Activated CD8-positive, alpha-beta memory T cell treated with anti-CD3 and anti-CD28 coated beads, Interleukin-2, amount 50 U/mL, for 48 hours (primary cell): ENCODE data around the gene ANO4.

Experiments used
- DNase-seq: peaks from one replicate; pipeline ENCODE4 v3.0.0-alpha.2; 2020

Gene ANO4

GRCh38 chr12:100820314-100820713 is 25.7 kb downstream of the ANO4 start:
- DNase-seq: no peak

GRCh38 chr12:100823963-100824362 is 29.4 kb downstream of the ANO4 start:
- no peak for DNase-seq

DNA sequence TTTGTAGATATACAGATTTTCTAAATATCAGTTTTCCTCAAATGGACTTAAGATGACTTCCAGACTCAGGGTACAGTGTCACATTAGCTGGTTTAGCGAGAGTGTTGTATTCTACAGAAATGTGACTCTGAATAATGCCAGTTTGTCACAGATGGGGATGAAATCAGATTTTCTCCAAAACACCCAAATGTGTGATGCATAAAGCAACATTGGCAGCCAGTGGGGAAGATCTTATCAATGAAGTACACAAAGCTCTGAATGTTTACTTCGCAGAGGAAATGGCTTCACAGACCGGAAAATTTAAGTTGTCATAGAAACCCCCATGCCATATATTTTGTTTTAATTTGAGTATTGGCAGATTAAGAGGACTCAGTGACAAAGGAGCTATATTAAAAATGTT is 29.9 kb downstream of the ANO4 start:
- no peak for DNase-seq

DNA sequence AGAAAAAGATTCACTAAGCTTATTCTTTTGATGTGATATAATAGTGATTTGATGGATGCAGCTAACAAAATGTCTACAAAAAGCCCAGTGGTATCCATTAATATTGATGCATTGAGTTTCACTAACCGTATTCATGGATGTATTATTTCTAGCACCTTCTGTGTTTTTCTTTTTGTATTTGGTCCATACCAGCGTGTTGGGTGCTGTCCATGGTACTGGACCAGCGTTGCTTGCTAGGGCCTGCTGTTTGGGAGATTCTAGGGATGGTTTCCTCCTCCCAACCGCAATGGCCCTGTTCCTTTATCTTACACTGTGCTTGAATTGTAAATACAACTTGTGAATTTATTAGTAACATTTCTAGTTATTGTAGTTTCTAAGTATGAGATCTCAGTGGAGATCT is 31.7 kb downstream of the ANO4 start:
- DNase-seq: peak; percentile 50

GRCh38 chr12:100827901-100828520 is 33.4 kb downstream of the ANO4 start:
- no peak for DNase-seq

- no peak for DNase-seq
Observed at GRCh38 chr12:100830003-100830795, 35.6 kb downstream of the ANO4 start.

DNA sequence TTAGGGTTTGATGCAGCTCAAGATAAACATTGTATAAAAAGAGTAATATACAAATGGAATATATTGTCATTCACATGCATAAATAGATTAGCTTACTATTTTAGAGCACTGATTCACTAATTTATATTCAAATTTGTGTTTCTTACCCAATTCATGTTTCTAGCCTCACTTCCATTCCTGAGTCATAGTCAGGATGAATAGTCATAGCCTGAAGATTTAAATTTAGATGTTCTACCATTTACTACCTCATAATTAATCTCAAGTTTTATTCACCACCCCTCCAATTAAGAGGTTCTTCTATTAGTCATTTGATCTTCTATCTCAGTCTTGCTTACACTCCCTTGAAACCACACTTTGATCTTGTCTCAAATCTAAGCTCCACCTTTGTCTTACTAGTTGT is 38.7 kb downstream of the ANO4 start:
- DNase-seq: no peak

DNA sequence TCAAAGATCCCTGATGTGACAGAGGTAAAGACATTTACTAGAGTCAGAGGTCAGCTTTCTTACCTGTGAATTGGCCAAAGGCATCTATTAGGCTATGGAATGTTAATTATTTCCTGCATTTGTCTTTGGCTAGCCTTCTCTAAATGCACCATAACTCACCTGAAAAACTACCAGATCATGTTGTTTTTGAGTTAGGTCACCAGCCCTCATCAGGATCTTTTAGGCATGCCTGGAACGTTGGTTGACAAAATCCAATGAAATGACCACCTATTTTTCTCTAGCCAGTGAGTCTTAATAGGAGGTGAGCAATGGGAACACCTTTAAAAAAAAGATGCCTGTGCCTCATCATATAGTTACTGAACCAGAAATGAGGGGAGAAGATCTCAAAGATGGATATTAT is 46.2 kb downstream of the ANO4 start:
- DNase-seq: no peak

- no peak for DNase-seq
Observed at GRCh38 chr12:100842156-100842555, 47.6 kb downstream of the ANO4 start.

- DNase-seq: no peak
Observed at GRCh38 chr12:100843061-100843460, 48.5 kb downstream of the ANO4 start.

- no peak for DNase-seq
Observed at GRCh38 chr12:100845095-100845494, 50.5 kb downstream of the ANO4 start.

DNA sequence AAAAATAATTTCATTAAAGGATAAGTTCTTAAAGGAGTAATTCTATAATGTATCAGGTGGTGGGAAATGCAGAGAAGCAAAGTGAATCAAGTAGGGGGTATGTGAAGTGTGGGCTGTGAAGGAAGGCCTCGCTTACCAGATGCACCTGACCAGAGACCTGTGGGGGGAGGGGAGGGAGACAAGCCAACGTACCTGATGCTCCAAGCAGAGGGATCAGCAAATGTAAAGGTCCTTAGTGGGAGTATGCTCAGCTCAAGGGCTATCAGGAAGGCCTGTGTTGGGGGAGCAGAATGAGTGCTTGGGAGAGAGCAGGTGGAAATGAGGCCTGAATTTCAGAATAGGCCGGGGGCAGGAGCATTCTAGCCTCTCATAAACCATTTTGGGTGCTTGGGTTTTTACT is 57.1 kb downstream of the ANO4 start:
- DNase-seq: no peak

DNA sequence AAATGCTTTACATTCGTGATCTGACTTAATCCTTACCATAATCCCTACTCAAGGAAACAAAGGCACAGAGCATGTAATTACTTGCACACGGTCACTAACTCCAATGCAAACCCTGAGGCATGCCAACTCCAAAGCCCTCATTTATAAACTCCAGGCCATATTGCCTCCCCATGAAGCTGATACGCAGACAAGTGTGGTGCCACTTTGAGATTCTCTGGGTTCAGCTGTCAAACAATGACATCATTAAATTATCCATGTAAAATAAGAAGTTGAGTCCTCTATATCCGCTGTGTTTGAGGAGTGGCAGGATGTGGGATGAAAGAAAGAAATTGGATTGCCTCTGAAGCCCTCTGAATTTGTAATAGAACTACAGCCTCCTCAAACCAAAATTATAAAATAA is 62.8 kb downstream of the ANO4 start:
- DNase-seq: no peak

DNA sequence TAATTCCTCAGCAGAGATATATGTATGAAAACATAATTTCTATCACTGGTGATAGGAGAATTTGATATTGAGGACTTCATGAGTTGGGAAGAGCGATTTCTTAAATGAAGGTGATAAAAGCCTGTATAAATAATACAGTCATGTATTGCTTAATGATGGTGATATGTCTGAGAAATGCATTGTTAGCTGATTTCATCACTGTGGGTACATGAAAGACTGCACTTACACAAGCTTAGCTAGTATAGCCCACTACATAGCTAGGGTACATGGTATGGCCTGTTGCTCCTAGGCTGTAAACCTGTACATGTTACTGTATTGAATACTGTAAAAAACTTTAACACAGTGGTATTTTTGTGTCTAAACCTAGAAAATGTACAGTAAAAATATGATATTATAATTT is 63.4 kb downstream of the ANO4 start:
- DNase-seq: no peak

GRCh38 chr12:100858656-100859055 is 64.1 kb downstream of the ANO4 start:
- DNase-seq: no peak

DNA sequence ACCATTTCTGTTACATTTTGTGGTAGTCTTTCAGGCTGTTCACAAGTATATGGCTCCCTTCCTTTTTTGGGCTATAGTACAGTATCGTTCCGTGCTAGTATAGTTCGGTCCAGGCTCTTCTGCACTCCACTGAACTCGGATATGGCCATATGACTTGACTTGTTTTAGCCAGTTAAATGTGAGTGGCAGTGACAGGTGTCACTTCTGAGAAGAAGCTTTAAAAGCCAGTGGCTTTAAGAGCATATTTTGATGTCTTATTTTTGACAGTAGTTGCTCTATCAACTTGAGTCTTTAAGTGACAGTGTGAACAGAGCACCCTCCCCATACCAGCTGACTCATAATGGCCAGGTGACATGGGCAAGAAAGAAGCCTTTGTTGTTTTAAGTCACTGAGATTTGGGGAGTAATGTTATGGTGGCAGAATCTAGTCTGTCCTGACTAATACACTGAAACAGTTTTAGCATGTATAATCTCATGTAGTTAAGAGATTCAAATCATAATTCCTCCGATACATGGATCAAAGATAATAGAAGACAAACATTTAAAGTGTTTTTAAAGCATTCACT is 64.6 kb downstream of the ANO4 start:
- DNase-seq: no peak

DNA sequence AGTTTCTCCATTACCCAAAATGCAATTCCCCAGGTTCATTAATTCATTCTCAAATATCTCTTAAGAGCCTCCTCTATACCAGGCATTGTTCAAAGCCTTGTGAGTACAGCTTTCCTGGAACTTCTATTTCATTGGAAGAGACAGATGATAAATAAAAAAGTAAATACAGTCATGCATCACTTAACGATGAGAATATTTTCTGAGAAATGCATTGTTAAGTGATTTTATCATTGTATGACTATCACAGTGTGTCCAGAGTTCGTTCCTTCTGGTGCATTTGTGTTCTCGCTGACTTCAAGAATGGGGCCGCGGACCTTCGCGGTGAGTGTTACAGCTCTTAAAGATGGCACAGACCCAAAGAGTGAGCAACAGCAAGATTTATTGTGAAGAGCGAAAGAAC is 66.0 kb downstream of the ANO4 start:
- DNase-seq: no peak

GRCh38 chr12:100862676-100863075 is 68.1 kb downstream of the ANO4 start:
- no peak for DNase-seq

DNA sequence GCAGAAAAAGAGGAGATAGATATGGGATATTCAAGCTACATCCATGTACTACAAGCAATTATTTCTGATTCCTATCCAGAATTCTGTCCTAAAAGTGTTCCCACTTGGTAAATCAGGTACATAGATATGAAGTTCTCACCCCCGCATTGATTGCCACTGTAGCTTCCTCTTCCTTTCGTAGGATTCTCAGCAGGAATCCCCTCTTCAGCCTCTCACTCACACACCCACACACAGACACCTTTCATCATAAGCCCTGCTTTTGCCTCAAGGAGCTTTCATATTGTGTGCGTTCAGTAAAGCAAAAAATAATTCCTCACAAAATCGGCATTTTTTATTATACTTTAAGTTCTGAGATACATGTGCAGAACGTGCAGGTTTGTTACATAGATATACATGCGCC is 69.8 kb downstream of the ANO4 start:
- no peak for DNase-seq

DNA sequence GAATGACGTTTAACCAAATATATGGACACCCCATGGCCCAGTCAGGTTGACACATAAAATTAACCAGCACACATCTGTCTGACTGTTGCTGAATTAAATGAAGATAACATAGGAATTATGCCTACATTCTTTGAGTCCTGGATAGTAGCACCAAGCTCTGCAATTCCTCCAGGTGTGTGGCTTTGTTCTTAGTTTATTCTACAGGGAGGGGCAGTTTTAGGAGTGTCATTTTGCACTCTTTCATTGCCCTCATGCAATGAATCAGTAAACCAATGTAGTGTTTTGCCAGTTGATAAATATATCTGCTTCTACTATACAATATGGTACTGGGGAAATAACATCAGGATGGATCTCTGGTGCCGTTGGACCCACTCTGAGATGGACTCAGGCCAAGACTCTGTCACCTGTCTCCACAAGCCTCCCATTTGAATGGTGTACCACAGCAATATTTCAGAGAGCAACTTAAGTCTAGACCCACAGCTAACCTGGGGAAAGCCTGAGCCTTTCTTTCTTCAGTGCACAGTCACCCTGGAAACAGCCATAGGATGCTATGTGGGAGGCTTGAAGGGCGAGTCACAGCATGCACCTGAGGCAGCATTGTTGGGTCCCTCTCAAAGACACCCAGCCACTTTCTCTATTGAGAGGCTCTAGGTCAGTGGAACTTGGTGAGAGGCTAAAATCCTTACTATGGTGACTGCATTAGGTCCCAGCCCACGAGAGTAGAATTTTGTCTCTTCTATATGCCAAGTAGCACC is 73.2 kb downstream of the ANO4 start:
- DNase-seq: no peak

GRCh38 chr12:100868487-100868886 is 73.9 kb downstream of the ANO4 start:
- no peak for DNase-seq

DNA sequence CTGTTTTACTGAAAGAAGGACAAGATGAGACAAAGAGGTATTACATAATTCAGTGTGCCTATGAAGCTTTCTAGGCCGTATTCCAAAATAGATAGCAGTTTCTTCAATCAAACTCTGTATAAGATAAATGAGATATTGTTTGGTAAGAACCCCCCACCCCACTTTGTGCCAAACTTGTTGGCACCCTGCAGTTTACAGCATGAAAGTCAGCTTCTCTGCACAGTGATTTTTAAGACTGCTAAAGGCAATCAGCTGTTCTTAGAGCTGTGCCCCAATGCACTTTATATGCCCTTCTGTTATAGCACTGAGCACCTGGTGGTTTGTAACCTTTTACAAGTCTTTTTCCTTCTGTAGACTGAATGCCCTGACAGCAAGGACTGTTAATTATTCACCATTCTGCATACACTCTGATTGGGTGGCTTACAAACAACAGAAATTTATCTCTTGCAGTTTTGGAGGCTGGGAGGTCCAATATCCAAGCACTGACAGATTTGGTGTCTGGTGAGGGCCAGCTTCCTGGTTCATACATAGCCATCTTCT is 76.7 kb downstream of the ANO4 start:
- no peak for DNase-seq

DNA sequence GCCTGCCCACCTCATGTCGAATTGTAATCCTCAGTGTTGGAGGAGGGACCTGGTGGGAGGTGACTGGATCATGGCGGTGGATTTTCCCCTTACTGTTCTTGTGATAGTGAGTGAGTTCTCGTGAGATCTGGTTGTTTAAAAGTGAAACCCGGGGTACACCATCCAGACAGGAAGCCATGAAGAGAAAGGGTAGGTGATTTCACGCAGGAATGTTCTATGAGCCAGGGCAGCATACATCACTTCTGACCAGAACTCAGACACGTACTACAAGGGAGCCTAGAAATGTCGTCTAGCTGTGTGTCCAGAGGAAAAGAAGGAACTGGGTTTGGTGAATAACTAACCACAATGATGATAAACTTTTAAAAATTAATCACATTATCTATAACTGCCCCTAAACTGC is 80.6 kb downstream of the ANO4 start:
- no peak for DNase-seq

DNA sequence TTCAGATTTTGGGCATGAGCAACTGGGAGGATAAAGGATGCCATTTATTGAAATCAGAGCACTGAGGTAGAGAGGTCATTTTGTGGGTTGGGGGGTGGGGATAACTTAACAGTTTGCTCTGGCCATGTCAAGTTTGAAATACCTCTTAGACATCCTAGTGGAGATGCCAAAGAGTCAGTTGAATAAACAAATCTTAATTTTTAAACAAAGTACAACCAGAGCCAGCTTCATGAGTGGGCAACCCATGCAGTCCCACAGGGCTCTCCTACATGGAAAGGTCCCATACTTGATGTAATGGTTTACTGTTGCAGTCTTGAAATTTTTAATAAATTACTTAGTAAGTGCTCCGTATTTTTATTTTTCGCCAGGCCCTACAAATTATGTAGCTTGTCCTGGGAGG is 81.2 kb downstream of the ANO4 start:
- no peak for DNase-seq
